Stimulated activated CD8-positive, alpha-beta memory T cell treated with anti-CD3 and anti-CD28 coated beads, Interleukin-7, amount 100 ng/mL, for 48 hours (primary cell): ENCODE measurements around the gene MEIS1.
A peak's percentile ranks its signal among the peaks of the same experiment; 100 is the strongest.
"Not testable (repeated sequence)": the region's sequence is repeated elsewhere in the genome, so short reads cannot be mapped to it uniquely, and the experiment has no call there.

ENCODE experiments used
- DNase-seq, 2 donors: peaks; one replicate each; pipeline ENCODE4 v3.0.0-alpha.2; 2020; ENCODE audit warnings: low read depth in 1 of 2; ENCODE audit errors: extremely low read depth in 1 of 2

Gene MEIS1

GRCh38 chr2:66434679-66435548, at the start of gene MEIS1:
TSS of gene MEIS1 (plus strand) at chr2:66435125. CDS start at chr2:66435857, 732 bp downstream.
- DNase-seq, result peak in 1 of 2 donors; percentile 39

GRCh38 chr2:66387016-66387753, 47.7 kb upstream of the MEIS1 start:
- DNase-seq, result no peak

- DNase-seq, result no peak
Measured at GRCh38 chr2:66389651-66390131, 45.2 kb upstream of the MEIS1 start.

- no peak for DNase-seq
Measured at GRCh38 chr2:66390152-66390551, 44.8 kb upstream of the MEIS1 start.

GRCh38 chr2:66390811-66391210, 44.1 kb upstream of the MEIS1 start:
- no peak for DNase-seq

GRCh38 chr2:66391240-66391639, 43.7 kb upstream of the MEIS1 start:
- not testable (repeated sequence) for DNase-seq

- no peak for DNase-seq
Measured at GRCh38 chr2:66405473-66405872, 29.5 kb upstream of the MEIS1 start.

GRCh38 chr2:66408905-66409304, 26.0 kb upstream of the MEIS1 start:
- DNase-seq, result no peak

- no peak for DNase-seq
Measured at GRCh38 chr2:66412874-66413273, 22.1 kb upstream of the MEIS1 start.

- no peak for DNase-seq
Measured at GRCh38 chr2:66414896-66415295, 20.0 kb upstream of the MEIS1 start.

GRCh38 chr2:66418381-66418780, 16.5 kb upstream of the MEIS1 start:
- DNase-seq, result no peak

- DNase-seq, result no peak
Measured at GRCh38 chr2:66421612-66422011, 13.3 kb upstream of the MEIS1 start.

GRCh38 chr2:66423391-66424124, 11.4 kb upstream of the MEIS1 start:
- DNase-seq, result no peak

- no peak for DNase-seq
Measured at GRCh38 chr2:66426244-66427111, 8.4 kb upstream of the MEIS1 start.

GRCh38 chr2:66427300-66427699, 7.6 kb upstream of the MEIS1 start:
- no peak for DNase-seq

- no peak for DNase-seq
Measured at GRCh38 chr2:66428986-66429612, 5.8 kb upstream of the MEIS1 start.

- DNase-seq, result no peak
Measured at GRCh38 chr2:66429693-66430504, 5.0 kb upstream of the MEIS1 start.

- no peak for DNase-seq
Measured at GRCh38 chr2:66430505-66431273, 4.2 kb upstream of the MEIS1 start.
